A673 (cell line): Measurements from ENCODE around the gene GPHA2. TPM values are rescaled to one million over a fixed set of nuclear protein-coding genes. Genes with fewer than 3 reads are reported as not detected.

ENCODE experiments used
- BruUV-seq: library from RNA; stranded (reverse); fragments of 400-500 nt; replicated peaks from 2 replicates; lab custom pipeline; 2021; lab: Mats Ljungman, UMichigan
- CTCF ChIA-PET: fragments of 300-600 bp; sonication (Branson Sonifier 250); formaldehyde crosslinking; loops from one replicate; lab custom pipeline; 2022; ENCODE audit warnings: antibody characterized with exemption; lab: Charles Lee
- POLR2A ChIA-PET: fragments of 300-600 bp; sonication (Branson Sonifier 250); formaldehyde crosslinking; loops from one replicate; lab custom pipeline; 2022; ENCODE audit warnings: antibody characterized with exemption; ENCODE audit not compliant: low non-redundant PET; lab: Charles Lee
- DNase-seq: peaks from one replicate; pipeline ENCODE4 v3.0.0-alpha.2; 2015; ENCODE audit warnings: low spot score
- H3K27ac ChIP-seq: fragments of 200-600 bp; sonication (generic); 2 replicates; pipeline ENCODE4 v1.5.1; 2016; ENCODE audit warnings: mixed run types, low read depth, mild to moderate bottlenecking, mixed read lengths, antibody characterized with exemption, low read length; ENCODE audit not compliant: poor library complexity, severe bottlenecking
- H3K27me3 ChIP-seq: fragments of 200-600 bp; sonication (generic); replicated peaks from 2 replicates; pipeline ENCODE4 v1.6.1; 2017; ENCODE audit warnings: mixed run types, low read depth, mild to moderate bottlenecking, mixed read lengths, antibody characterized with exemption, low read length; ENCODE audit not compliant: insufficient read depth, poor library complexity
- H3K36me3 ChIP-seq: fragments of 200-600 bp; sonication (generic); 2 replicates; pipeline ENCODE4 v1.6.1; 2016; ENCODE audit warnings: mixed run types, mild to moderate bottlenecking, mixed read lengths, antibody characterized with exemption, low read length; ENCODE audit not compliant: insufficient read depth, poor library complexity, severe bottlenecking
- H3K4me1 ChIP-seq: fragments of 200-600 bp; sonication (generic); 2 replicates; pipeline ENCODE4 v1.6.1; 2017; ENCODE audit warnings: mixed run types, mild to moderate bottlenecking, mixed read lengths, antibody characterized with exemption, low read length; ENCODE audit not compliant: insufficient read depth, poor library complexity, severe bottlenecking
- H3K4me3 ChIP-seq: fragments of 200-600 bp; sonication (generic); 2 replicates; pipeline ENCODE4 v1.5.1; 2016; ENCODE audit warnings: low read depth, mixed run types, mild to moderate bottlenecking, mixed read lengths, low read length; ENCODE audit not compliant: poor library complexity, severe bottlenecking
- H3K9me3 ChIP-seq: fragments of 200-600 bp; sonication (generic); 2 replicates; pipeline ENCODE4 v1.6.1; 2016; ENCODE audit warnings: mixed run types, low read depth, mild to moderate bottlenecking, mixed read lengths, antibody characterized with exemption, low read length; ENCODE audit not compliant: poor library complexity, severe bottlenecking
- CTCF ChIP-seq: fragments of 300-800, 200-600 bp; sonication (generic); conservative IDR thresholded peaks from 2 replicates; pipeline ENCODE4 v1.5.1; 2017; ENCODE audit warnings: low read depth, mild to moderate bottlenecking, antibody characterized with exemption, low read length, moderate library complexity, mixed read lengths
- EZH2 ChIP-seq: fragments of 200-600 bp; sonication (generic); IDR thresholded peaks from 2 replicates; pipeline ENCODE4 v1.6.1; 2017; ENCODE audit warnings: borderline replicate concordance, low read depth, mild to moderate bottlenecking, mixed read lengths, antibody characterized with exemption, low read length; ENCODE audit not compliant: poor library complexity, severe bottlenecking
- intact Hi-C: fragments of 100-400 bp; cut with micrococcal nuclease; formaldehyde crosslinking; loops from one replicate; pipeline ENCODE4 v1.10.0; 2022; ENCODE audit not compliant: unreplicated experiment
- total RNA-seq: library from RNA; stranded (reverse); gene quantifications from 2 replicates; pipeline ENCODE4 v1.2.3, GENCODE V29; 2021

The GPHA2 gene
- total RNA-seq, 1 experiment from 2014 or later: not detected

DNA sequence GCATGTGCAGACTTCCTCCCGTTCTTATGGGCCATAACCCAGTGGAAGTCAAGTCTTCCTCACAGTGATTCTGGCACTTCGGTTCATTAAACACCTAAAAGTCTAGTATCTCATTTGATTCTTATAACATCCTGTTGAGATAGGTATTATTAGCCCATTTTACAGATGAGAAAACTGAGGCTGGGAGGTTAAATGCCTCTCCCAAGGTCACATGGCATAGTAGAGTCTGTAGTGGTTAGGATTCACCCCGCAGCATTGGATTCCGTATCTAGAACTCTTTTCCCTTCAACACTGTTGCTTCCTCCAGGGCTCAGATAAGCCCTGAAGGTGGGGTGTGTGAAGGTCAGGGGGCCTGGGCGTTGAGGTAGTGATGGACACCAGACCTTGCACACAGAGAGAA is 3.4 kb downstream of the GPHA2 start:
- BruUV-seq: no TSS peak
- no peak overlapping the region for H3K4me3 ChIP-seq
- H3K27me3 ChIP-seq: no peaks in the 10 kb centered on the region
- intact Hi-C loops: no loop called here
- peaks cover 9% of the 10 kb centered on the region for H3K4me1 ChIP-seq
- TF ChIP-seq EZH2 (no peak), CTCF (no peak)
- H3K9me3 ChIP-seq: no peaks in the 10 kb centered on the region
- POLR2A ChIA-PET: no interaction called here
- H3K36me3 ChIP-seq: no peaks in the 10 kb centered on the region
- CTCF ChIA-PET: no interaction called here
- no peak for DNase-seq
- H3K27ac ChIP-seq: no peak overlapping the region

- Histone ChIP-seq H3K27ac (no peak overlapping the region), H3K4me1 (peaks cover 9% of the 10 kb centered on the region), H3K9me3 (no peaks in the 10 kb centered on the region), H3K27me3 (no peaks in the 10 kb centered on the region), H3K4me3 (no peak overlapping the region), H3K36me3 (no peaks in the 10 kb centered on the region)
- ChIA-PET POLR2A (no interaction called here), CTCF (no interaction called here)
- intact Hi-C loops: no loop called here
- BruUV-seq: no TSS peak
- TF ChIP-seq EZH2 (no peak), CTCF (no peak)
- no peak for DNase-seq
Observed at GRCh38 chr11:64931290-64931689, 4.4 kb downstream of the GPHA2 start.

DNA sequence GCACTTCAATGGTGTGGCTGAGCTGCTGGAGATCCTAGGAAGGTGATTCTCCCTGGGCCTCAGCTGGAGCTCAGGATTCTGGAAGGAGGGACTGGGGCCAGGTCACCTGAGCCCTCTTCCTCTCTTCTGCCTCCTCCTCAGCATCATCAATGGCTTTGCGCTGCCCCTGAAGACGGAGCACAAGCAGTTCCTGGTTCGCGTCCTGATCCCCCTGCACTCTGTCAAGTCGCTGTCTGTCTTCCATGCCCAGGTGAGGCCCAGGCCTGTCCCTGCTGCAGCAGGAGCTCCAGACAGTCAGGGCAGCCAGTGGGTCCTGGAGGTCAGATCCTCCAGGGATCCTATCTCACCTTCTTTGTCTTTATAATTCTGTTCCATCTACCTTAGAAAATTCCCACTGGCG is 5.4 kb downstream of the GPHA2 start:
- Histone ChIP-seq H3K27ac (no peak overlapping the region), H3K4me3 (no peak overlapping the region), H3K36me3 (no peaks in the 10 kb centered on the region), H3K4me1 (peaks cover 4% of the 10 kb centered on the region), H3K9me3 (no peaks in the 10 kb centered on the region), H3K27me3 (no peaks in the 10 kb centered on the region)
- CTCF ChIA-PET: no interaction called here
- intact Hi-C loops: no loop called here
- BruUV-seq: no TSS peak
- POLR2A ChIA-PET: no interaction called here
- TF ChIP-seq CTCF (no peak), EZH2 (no peak)
- DNase-seq: no peak
